Measurements from ENCODE around the gene OXCT2.

GRCh38 chr1:39754906-39755504 is 16.1 kb downstream of the OXCT2 start:
- TF ChIP-seq CTCF (IDR thresholded peaks at IDR 0.05) (no peak), POLR2A (IDR thresholded peaks at IDR 0.05) (no peak)
